Body of pancreas (tissue), 4 donors: ENCODE results near the gene PTPRD.

Source experiments
- CTCF ChIP-seq, 7 experiments: fragments of 450-650 bp in 4 of 7; fragments of 200-600 bp in 3 of 7; sonication (generic) in 3 of 7; IDR thresholded peaks; one replicate each; pipeline ENCODE4 v1.5.1; 2016 to 2019; ENCODE audit warnings: antibody characterized with exemption in 7 of 7
- POLR2A ChIP-seq, 3 donors: fragments of 450-650 bp; IDR thresholded peaks; one replicate each; pipeline ENCODE4 v1.6.1; 2016; ENCODE audit warnings: antibody characterized with exemption in 3 of 3, mild to moderate bottlenecking in 2 of 3

GRCh38 chr9:8877753-8878494 lies 1734.9 kb downstream of the PTPRD start:
- no peak for TF ChIP-seq POLR2A (IDR thresholded peaks at IDR 0.05)
- TF ChIP-seq CTCF (IDR thresholded peaks at IDR 0.05), result no peak
